ENCODE data around the gene AASDHPPT. TPM values are rescaled to one million over a fixed set of nuclear protein-coding genes. Genes with fewer than 3 reads are reported as not detected.

AASDHPPT gene
- total RNA-seq, 1 experiment from 2014 or later = 96.6 TPM

DNA sequence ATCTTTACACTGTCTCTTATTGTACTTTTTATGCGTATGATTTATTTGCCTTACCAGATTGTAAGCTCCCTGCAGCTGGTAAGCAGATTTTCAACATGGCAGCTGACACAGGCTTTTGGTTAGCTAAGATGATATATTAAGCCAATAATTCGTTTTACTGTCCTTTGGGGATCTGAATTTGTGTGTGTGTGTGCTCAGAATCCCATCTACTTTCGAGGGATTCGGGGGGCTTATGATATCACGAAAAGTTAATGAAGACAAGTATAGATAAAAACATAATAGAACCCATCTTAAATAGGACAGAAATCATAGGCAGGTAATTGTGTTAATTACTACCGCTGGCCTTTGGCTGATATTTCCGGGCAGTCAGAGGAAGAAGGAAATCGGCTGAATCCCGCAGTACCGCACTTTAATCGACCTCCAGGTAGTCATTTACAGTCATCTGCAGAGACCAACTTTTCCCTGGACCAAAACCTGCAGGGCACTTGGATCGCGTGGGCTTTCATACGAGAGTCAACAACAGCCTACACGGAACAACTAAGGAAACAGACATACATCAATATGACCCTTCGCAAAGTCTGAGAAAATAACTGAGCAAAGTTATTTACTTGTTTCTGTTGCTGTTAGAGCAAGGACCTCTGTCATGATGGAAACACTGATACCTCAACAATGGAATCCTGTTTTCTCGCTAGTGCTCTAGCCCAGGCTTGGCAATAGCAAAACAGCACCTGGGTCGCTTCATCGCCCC lies 1.1 kb upstream of the AASDHPPT start:
- Histone ChIP-seq H3K27ac (ENCODE audit: low read depth, low read length, poor library complexity, severe bottlenecking) (peak overlapping the region; percentile 44), H3K9me3 (ENCODE audit: low read depth, low read length, poor library complexity, severe bottlenecking) (no peaks in the 10 kb centered on the region), H3K36me3 (ENCODE audit: insufficient read depth, low read length, poor library complexity, severe bottlenecking) (peaks cover 22% of the 10 kb centered on the region), H3K27me3 (replicated peaks; ENCODE audit: insufficient read depth, low read depth, low read length, poor library complexity) (no peaks in the 10 kb centered on the region), H3K4me3 (ENCODE audit: low read depth, low read length, poor library complexity, severe bottlenecking) (peak overlapping the region; percentile 82), H3K4me1 (ENCODE audit: insufficient read depth, low read length, poor library complexity, severe bottlenecking) (peaks cover 17% of the 10 kb centered on the region)
- intact Hi-C loops (cut with micrococcal nuclease; ENCODE audit: unreplicated experiment) = no loop called here
- TF ChIP-seq EZH2 (IDR thresholded peaks at IDR 0.05; ENCODE audit: borderline replicate concordance, low read depth, low read length, poor library complexity, severe bottlenecking) = no peak
- no peak for TF ChIP-seq CTCF (conservative IDR thresholded peaks at IDR 0.05; ENCODE audit: low read depth, low read length)
- DNase-seq (ENCODE audit: low spot score) = no peak
- ChIA-PET CTCF (interaction anchor here (0.5 kb wide), 1 partner anchor 961 kb away, joined by 5 read pairs; no protein-coding TSS in a partner anchor), POLR2A (ENCODE audit: low non-redundant PET) (no interaction called here)
- no TSS peak for BruUV-seq (replicated peaks)

- Histone ChIP-seq H3K27ac (ENCODE audit: low read depth, low read length, poor library complexity, severe bottlenecking) (peak within 1 kb of the TSS; percentile 96), H3K27me3 (replicated peaks; ENCODE audit: insufficient read depth, low read depth, low read length, poor library complexity) (no peaks in the 10 kb centered on the region), H3K4me1 (ENCODE audit: insufficient read depth, low read length, poor library complexity, severe bottlenecking) (peaks cover 17% of the 10 kb centered on the region), H3K4me3 (ENCODE audit: low read depth, low read length, poor library complexity, severe bottlenecking) (peak within 1 kb of the TSS; percentile 82), H3K9me3 (ENCODE audit: low read depth, low read length, poor library complexity, severe bottlenecking) (no peaks in the 10 kb centered on the region), H3K36me3 (ENCODE audit: insufficient read depth, low read length, poor library complexity, severe bottlenecking) (peaks cover 26% of the 10 kb centered on the region)
- POLR2A ChIA-PET (ENCODE audit: low non-redundant PET) = interaction anchor here (0.9 kb wide), 1 partner anchor 882 kb away, joined by 3 read pairs; no protein-coding TSS in a partner anchor
- TF ChIP-seq CTCF (conservative IDR thresholded peaks at IDR 0.05; ENCODE audit: low read depth, low read length) = peak; percentile 66
- no peak for TF ChIP-seq EZH2 (IDR thresholded peaks at IDR 0.05; ENCODE audit: borderline replicate concordance, low read depth, low read length, poor library complexity, severe bottlenecking)
- no TSS peak for BruUV-seq (replicated peaks)
- peak; percentile 100 for DNase-seq (ENCODE audit: low spot score)
- CTCF ChIA-PET = interaction anchor here (0.5 to 0.6 kb wide), 2 partner anchors 960 to 1305 kb away, joined by 4 to 5 read pairs; no protein-coding TSS in a partner anchor
- intact Hi-C loops (cut with micrococcal nuclease; ENCODE audit: unreplicated experiment) = no loop called here
Observed at GRCh38 chr11:106076919-106077608, 398 bp upstream of the AASDHPPT start, which contains the start of gene KBTBD3. TSS of gene KBTBD3 (minus strand) at chr11:106077347. CDS start at chr11:106059097, 18,250 bp downstream.

GRCh38 chr11:106082096-106082495 lies 4.6 kb downstream of the AASDHPPT start:
- TF ChIP-seq EZH2 (IDR thresholded peaks at IDR 0.05; ENCODE audit: borderline replicate concordance, low read depth, low read length, poor library complexity, severe bottlenecking) = no peak
- TF ChIP-seq CTCF (conservative IDR thresholded peaks at IDR 0.05; ENCODE audit: low read depth, low read length) = no peak

More at GRCh38 chr11:106082096-106082495, 4.6 kb downstream of the AASDHPPT start:
- H3K4me3 ChIP-seq (ENCODE audit: low read depth, low read length, poor library complexity, severe bottlenecking) = no peak overlapping the region
- peaks cover 11% of the 10 kb centered on the region for H3K4me1 ChIP-seq (ENCODE audit: insufficient read depth, low read length, poor library complexity, severe bottlenecking)
- BruUV-seq (replicated peaks) = no TSS peak
- no peaks in the 10 kb centered on the region for H3K9me3 ChIP-seq (ENCODE audit: low read depth, low read length, poor library complexity, severe bottlenecking)
- POLR2A ChIA-PET (ENCODE audit: low non-redundant PET) = no interaction called here
- DNase-seq (ENCODE audit: low spot score) = no peak
- CTCF ChIA-PET = no interaction called here
- intact Hi-C loops (cut with micrococcal nuclease; ENCODE audit: unreplicated experiment) = no loop called here
- H3K27me3 ChIP-seq (replicated peaks; ENCODE audit: insufficient read depth, low read depth, low read length, poor library complexity) = no peaks in the 10 kb centered on the region
- peaks cover 58% of the 10 kb centered on the region for H3K36me3 ChIP-seq (ENCODE audit: insufficient read depth, low read length, poor library complexity, severe bottlenecking)
- no peak overlapping the region for H3K27ac ChIP-seq (ENCODE audit: low read depth, low read length, poor library complexity, severe bottlenecking)
